Keratinocyte (primary cell): ENCODE data around the gene PRR33. TPM values are rescaled to one million over a fixed set of nuclear protein-coding genes. Genes with fewer than 3 reads are reported as not detected.

Experiments used
- DNase-seq: peaks from one replicate; pipeline ENCODE4 v3.0.0-alpha.2; 2011; ENCODE audit warnings: low read depth, missing footprints, low spot score
- FAIRE-seq: peaks from 2 replicates; lab custom pipeline; 2011; peaks lifted over from hg19 to GRCh38; lab: Jason Lieb, UNC
- H2AFZ ChIP-seq: 2 replicates; pipeline ENCODE4 v1.6.0; 2012; ENCODE audit warnings: low read length, control low read depth, inconsistent platforms; ENCODE audit not compliant: control insufficient read depth
- H3K27ac ChIP-seq: 2 replicates; pipeline ENCODE4 v1.5.1; 2011; ENCODE audit warnings: low read length; ENCODE audit not compliant: control insufficient read depth, insufficient read depth
- H3K27me3 ChIP-seq: 3 replicates; pipeline ENCODE4 v1.6.0; 2011; ENCODE audit warnings: low read length; ENCODE audit not compliant: control insufficient read depth, insufficient read depth; ENCODE audit errors: extremely low read depth
- H3K36me3 ChIP-seq, 2 experiments: 2 replicates in 1 of 2; 3 replicates in 1 of 2; pipeline ENCODE4 v1.5.1; 2011; ENCODE audit warnings: low read length in 2 of 2, mild to moderate bottlenecking in 1 of 2; ENCODE audit not compliant: control insufficient read depth in 2 of 2, insufficient read depth in 2 of 2; ENCODE audit errors: extremely low read depth in 1 of 2
- H3K4me1 ChIP-seq: 3 replicates; pipeline ENCODE4 v1.5.1; 2011; ENCODE audit warnings: low read length; ENCODE audit not compliant: control insufficient read depth, insufficient read depth; ENCODE audit errors: extremely low read depth
- H3K4me2 ChIP-seq: 3 replicates; pipeline ENCODE4 v1.6.0; 2011; ENCODE audit warnings: low read depth, low read length; ENCODE audit not compliant: control insufficient read depth, insufficient read depth; ENCODE audit errors: extremely low read depth
- H3K4me3 ChIP-seq, 3 experiments: fragments of 200-600 bp in 1 of 3; sonication (generic) in 1 of 3; 2 replicates in 2 of 3; 3 replicates in 1 of 3; pipeline ENCODE4 v1.5.1; 2011 to 2016; ENCODE audit warnings: low read length in 3 of 3, mild to moderate bottlenecking in 3 of 3, control low read depth in 2 of 3, inconsistent platforms in 1 of 3, low read depth in 1 of 3, mixed read lengths in 1 of 3, mixed run types in 1 of 3, moderate library complexity in 1 of 3; ENCODE audit not compliant: control insufficient read depth in 2 of 3, insufficient read depth in 2 of 3; ENCODE audit errors: extremely low read depth in 1 of 3
- H3K79me2 ChIP-seq: 2 replicates; pipeline ENCODE4 v1.6.0; 2012; ENCODE audit warnings: low read length; ENCODE audit not compliant: control insufficient read depth, insufficient read depth
- H3K9ac ChIP-seq: 3 replicates; pipeline ENCODE4 v1.6.0; 2011; ENCODE audit warnings: low read length; ENCODE audit not compliant: control insufficient read depth, insufficient read depth; ENCODE audit errors: extremely low read depth
- H3K9me1 ChIP-seq: 3 replicates; pipeline ENCODE4 v1.6.0; 2011; ENCODE audit warnings: low read length; ENCODE audit not compliant: control insufficient read depth, insufficient read depth; ENCODE audit errors: extremely low read depth
- H3K9me3 ChIP-seq: 2 replicates; pipeline ENCODE4 v1.5.1; 2012; ENCODE audit warnings: low read depth, low read length; ENCODE audit not compliant: control insufficient read depth
- H4K20me1 ChIP-seq: 3 replicates; pipeline ENCODE4 v1.6.0; 2011; ENCODE audit warnings: low read length; ENCODE audit not compliant: control insufficient read depth, insufficient read depth; ENCODE audit errors: extremely low read depth
- CTCF ChIP-seq, 3 experiments: IDR thresholded peaks in 1 of 3; conservative IDR thresholded peaks in 1 of 3; optimal IDR thresholded peaks in 1 of 3; 2 replicates in 2 of 3; 3 replicates in 1 of 3; pipeline versions ENCODE3 to v1.5.1; 2011; ENCODE audit warnings: low read length in 3 of 3, mild to moderate bottlenecking in 3 of 3, moderate library complexity in 2 of 3, control low read depth in 1 of 3, inconsistent platforms in 1 of 3; ENCODE audit not compliant: insufficient read depth in 2 of 3; ENCODE audit errors: extremely low read depth in 1 of 3
- EZH2 ChIP-seq: IDR thresholded peaks from one replicate; pipeline ENCODE4 v1.6.1; 2012; ENCODE audit warnings: inconsistent platforms, mild to moderate bottlenecking, low read length, moderate library complexity
- dilution Hi-C: fragments of 300-500 bp; cut with MboI; formaldehyde crosslinking; loops from one replicate; pipeline ENCODE4 v1.7.0; 2020; ENCODE audit warnings: low sequenced_read_pairs; ENCODE audit not compliant: extremely low pct_ligation_motif_present
- polyA plus RNA-seq, 5 experiments: library from polyadenylated mRNA; depleted of rRNA in 3 of 5; stranded (reverse) in 3 of 5; stranded (forward) in 1 of 5; unstranded in 1 of 5; fragments of >200 nt; gene quantifications; 1 replicate in 1 of 5; 2 replicates in 3 of 5; 3 replicates in 1 of 5; pipeline versions ENCODE4 v1.2.1 to v1.2.3, GENCODE V29; 2011 to 2012; ENCODE audit warnings: missing spikeins in 2 of 5, low read depth in 1 of 5, low replicate concordance in 1 of 5

PRR33 gene
- polyA plus RNA-seq, 1 donor (not counting 4 experiments of a cell fraction or from before 2014, with no cell fraction given) = not detected

DNA sequence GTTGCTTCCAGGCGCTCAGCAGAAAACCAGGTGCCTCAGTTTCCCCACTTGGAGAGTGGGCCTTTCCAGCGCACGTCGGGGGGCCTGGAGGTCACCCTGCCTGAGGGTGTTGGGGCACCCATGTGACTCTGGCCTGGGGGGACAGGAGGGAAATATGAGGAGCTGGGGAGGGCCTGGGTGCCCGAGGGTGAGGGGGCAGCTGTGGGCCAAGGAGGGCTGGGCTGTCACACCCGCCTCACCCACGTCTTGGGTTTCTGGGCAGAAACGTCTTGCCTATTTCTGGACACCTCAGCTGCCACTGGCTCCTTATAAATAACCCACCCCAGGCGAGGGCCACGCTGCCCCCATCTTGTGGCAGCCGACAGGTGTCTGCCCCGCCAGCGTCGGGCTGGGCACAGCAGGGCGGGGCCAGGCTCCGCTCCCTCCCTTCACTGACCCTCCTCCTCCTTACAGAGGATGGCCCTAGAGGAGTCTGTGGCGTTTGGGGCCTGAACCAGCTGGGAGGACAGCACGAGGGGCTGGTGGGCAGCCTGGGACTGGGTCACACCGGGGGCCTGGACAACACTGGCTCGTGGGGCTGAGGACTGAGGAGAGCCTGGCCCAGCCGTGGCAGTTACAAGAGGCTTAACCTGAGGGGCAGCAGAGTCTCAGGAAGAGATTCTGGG, 29.3 kb upstream of the PRR33 start:
- no peak for DNase-seq
- Histone ChIP-seq H3K9ac (no peak overlapping the region), H3K9me3 (no peaks in the 10 kb centered on the region), H3K4me2 (no peak overlapping the region), H4K20me1 (no peaks in the 10 kb centered on the region), H3K4me1 (peaks cover 5% of the 10 kb centered on the region), H3K4me3 (no peak overlapping the region), H3K27ac (no peak overlapping the region), H3K27me3 (peaks cover 14% of the 10 kb centered on the region), H3K36me3 (no peaks in the 10 kb centered on the region), H3K79me2 (no peaks in the 10 kb centered on the region), H2AFZ (no peak overlapping the region), H3K9me1 (no peaks in the 10 kb centered on the region)
- FAIRE-seq = no peak
- TF ChIP-seq CTCF (optimal IDR thresholded peaks at IDR 0.05 in 1 of 3, IDR thresholded peaks at IDR 0.05 in 1 of 3, conservative IDR thresholded peaks at IDR 0.05 in 1 of 3; ENCODE audit: extremely low read depth in 1 of 3, insufficient read depth in 2 of 3, low read length in 3 of 3) = no peak
- no peak for TF ChIP-seq EZH2
- dilution Hi-C loops = no loop called here

- no peak for DNase-seq
- Histone ChIP-seq H4K20me1 (no peaks in the 10 kb centered on the region), H2AFZ (no peak overlapping the region), H3K9me3 (no peaks in the 10 kb centered on the region), H3K9ac (no peak overlapping the region), H3K9me1 (no peaks in the 10 kb centered on the region), H3K27me3 (peaks cover 14% of the 10 kb centered on the region), H3K79me2 (no peaks in the 10 kb centered on the region), H3K4me1 (peaks cover 5% of the 10 kb centered on the region), H3K36me3 (no peaks in the 10 kb centered on the region), H3K4me2 (no peak overlapping the region), H3K4me3 (no peak overlapping the region), H3K27ac (no peak overlapping the region)
- no peak for TF ChIP-seq EZH2
- no peak for TF ChIP-seq CTCF (optimal IDR thresholded peaks at IDR 0.05 in 1 of 3, IDR thresholded peaks at IDR 0.05 in 1 of 3, conservative IDR thresholded peaks at IDR 0.05 in 1 of 3; ENCODE audit: extremely low read depth in 1 of 3, insufficient read depth in 2 of 3, low read length in 3 of 3)
- dilution Hi-C loops = no loop called here
- FAIRE-seq = no peak
These were observed 28.6 kb upstream of the PRR33 start for GRCh38 chr11:1920128-1920908.
